GM23338 (cell line): Measurements from ENCODE around the gene HIVEP1.

Source experiments
- EZH2phosphoT487 ChIP-seq: fragments of 200-600 bp; sonication (generic); IDR thresholded peaks from one replicate; pipeline ENCODE4 v1.8.1; 2018; ENCODE audit warnings: antibody characterized with exemption; ENCODE audit not compliant: unreplicated experiment
- JUNB ChIP-seq: IDR thresholded peaks from one replicate; pipeline ENCODE4 v1.6.1; 2016; ENCODE audit warnings: antibody characterized with exemption; ENCODE audit not compliant: unreplicated experiment
- TF ChIP-seq, protein P1 (sequence below), 2 experiments: fragments of 200-600 bp in 1 of 2; sonication (generic) in 1 of 2; conservative IDR thresholded peaks; 2 replicates each; pipeline versions ENCODE4 v1.5.1 to v1.6.1; 2016 to 2017; ENCODE audit warnings: antibody characterized with exemption in 2 of 2, low read depth in 2 of 2, mild to moderate bottlenecking in 2 of 2, moderate library complexity in 1 of 2

GRCh38 chr6:12017876-12018401 lies 5.8 kb downstream of the HIVEP1 start:
- TF ChIP-seq, protein P1, sequence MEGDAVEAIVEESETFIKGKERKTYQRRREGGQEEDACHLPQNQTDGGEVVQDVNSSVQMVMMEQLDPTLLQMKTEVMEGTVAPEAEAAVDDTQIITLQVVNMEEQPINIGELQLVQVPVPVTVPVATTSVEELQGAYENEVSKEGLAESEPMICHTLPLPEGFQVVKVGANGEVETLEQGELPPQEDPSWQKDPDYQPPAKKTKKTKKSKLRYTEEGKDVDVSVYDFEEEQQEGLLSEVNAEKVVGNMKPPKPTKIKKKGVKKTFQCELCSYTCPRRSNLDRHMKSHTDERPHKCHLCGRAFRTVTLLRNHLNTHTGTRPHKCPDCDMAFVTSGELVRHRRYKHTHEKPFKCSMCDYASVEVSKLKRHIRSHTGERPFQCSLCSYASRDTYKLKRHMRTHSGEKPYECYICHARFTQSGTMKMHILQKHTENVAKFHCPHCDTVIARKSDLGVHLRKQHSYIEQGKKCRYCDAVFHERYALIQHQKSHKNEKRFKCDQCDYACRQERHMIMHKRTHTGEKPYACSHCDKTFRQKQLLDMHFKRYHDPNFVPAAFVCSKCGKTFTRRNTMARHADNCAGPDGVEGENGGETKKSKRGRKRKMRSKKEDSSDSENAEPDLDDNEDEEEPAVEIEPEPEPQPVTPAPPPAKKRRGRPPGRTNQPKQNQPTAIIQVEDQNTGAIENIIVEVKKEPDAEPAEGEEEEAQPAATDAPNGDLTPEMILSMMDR (conservative IDR thresholded peaks at IDR 0.05; ENCODE audit: low read depth in 2 of 2), result no peak
- TF ChIP-seq JUNB (no peak), EZH2phosphoT487 (no peak)
